Keratinocyte (primary cell): Measurements from ENCODE around the gene SNRPA1. TPM values are rescaled to one million over a fixed set of nuclear protein-coding genes. Genes with fewer than 3 reads are reported as not detected.

Source experiments
- DNase-seq: peaks from one replicate; pipeline ENCODE4 v3.0.0-alpha.2; 2011; ENCODE audit warnings: low read depth, missing footprints, low spot score
- FAIRE-seq: peaks from 2 replicates; lab custom pipeline; 2011; peaks lifted over from hg19 to GRCh38; lab: Jason Lieb, UNC
- H2AFZ ChIP-seq: 2 replicates; pipeline ENCODE4 v1.6.0; 2012; ENCODE audit warnings: low read length, control low read depth, inconsistent platforms; ENCODE audit not compliant: control insufficient read depth
- H3K27ac ChIP-seq: 2 replicates; pipeline ENCODE4 v1.5.1; 2011; ENCODE audit warnings: low read length; ENCODE audit not compliant: control insufficient read depth, insufficient read depth
- H3K27me3 ChIP-seq: 3 replicates; pipeline ENCODE4 v1.6.0; 2011; ENCODE audit warnings: low read length; ENCODE audit not compliant: control insufficient read depth, insufficient read depth; ENCODE audit errors: extremely low read depth
- H3K36me3 ChIP-seq, 2 experiments: 2 replicates in 1 of 2; 3 replicates in 1 of 2; pipeline ENCODE4 v1.5.1; 2011; ENCODE audit warnings: low read length in 2 of 2, mild to moderate bottlenecking in 1 of 2; ENCODE audit not compliant: control insufficient read depth in 2 of 2, insufficient read depth in 2 of 2; ENCODE audit errors: extremely low read depth in 1 of 2
- H3K4me1 ChIP-seq: 3 replicates; pipeline ENCODE4 v1.5.1; 2011; ENCODE audit warnings: low read length; ENCODE audit not compliant: control insufficient read depth, insufficient read depth; ENCODE audit errors: extremely low read depth
- H3K4me2 ChIP-seq: 3 replicates; pipeline ENCODE4 v1.6.0; 2011; ENCODE audit warnings: low read depth, low read length; ENCODE audit not compliant: control insufficient read depth, insufficient read depth; ENCODE audit errors: extremely low read depth
- H3K4me3 ChIP-seq, 3 experiments: fragments of 200-600 bp in 1 of 3; sonication (generic) in 1 of 3; 2 replicates in 2 of 3; 3 replicates in 1 of 3; pipeline ENCODE4 v1.5.1; 2011 to 2016; ENCODE audit warnings: low read length in 3 of 3, mild to moderate bottlenecking in 3 of 3, control low read depth in 2 of 3, inconsistent platforms in 1 of 3, low read depth in 1 of 3, mixed read lengths in 1 of 3, mixed run types in 1 of 3, moderate library complexity in 1 of 3; ENCODE audit not compliant: control insufficient read depth in 2 of 3, insufficient read depth in 2 of 3; ENCODE audit errors: extremely low read depth in 1 of 3
- H3K79me2 ChIP-seq: 2 replicates; pipeline ENCODE4 v1.6.0; 2012; ENCODE audit warnings: low read length; ENCODE audit not compliant: control insufficient read depth, insufficient read depth
- H3K9ac ChIP-seq: 3 replicates; pipeline ENCODE4 v1.6.0; 2011; ENCODE audit warnings: low read length; ENCODE audit not compliant: control insufficient read depth, insufficient read depth; ENCODE audit errors: extremely low read depth
- H3K9me1 ChIP-seq: 3 replicates; pipeline ENCODE4 v1.6.0; 2011; ENCODE audit warnings: low read length; ENCODE audit not compliant: control insufficient read depth, insufficient read depth; ENCODE audit errors: extremely low read depth
- H3K9me3 ChIP-seq: 2 replicates; pipeline ENCODE4 v1.5.1; 2012; ENCODE audit warnings: low read depth, low read length; ENCODE audit not compliant: control insufficient read depth
- H4K20me1 ChIP-seq: 3 replicates; pipeline ENCODE4 v1.6.0; 2011; ENCODE audit warnings: low read length; ENCODE audit not compliant: control insufficient read depth, insufficient read depth; ENCODE audit errors: extremely low read depth
- CTCF ChIP-seq, 3 experiments: IDR thresholded peaks in 1 of 3; conservative IDR thresholded peaks in 1 of 3; optimal IDR thresholded peaks in 1 of 3; 2 replicates in 2 of 3; 3 replicates in 1 of 3; pipeline versions ENCODE3 to v1.5.1; 2011; ENCODE audit warnings: low read length in 3 of 3, mild to moderate bottlenecking in 3 of 3, moderate library complexity in 2 of 3, control low read depth in 1 of 3, inconsistent platforms in 1 of 3; ENCODE audit not compliant: insufficient read depth in 2 of 3; ENCODE audit errors: extremely low read depth in 1 of 3
- EZH2 ChIP-seq: IDR thresholded peaks from one replicate; pipeline ENCODE4 v1.6.1; 2012; ENCODE audit warnings: inconsistent platforms, mild to moderate bottlenecking, low read length, moderate library complexity
- dilution Hi-C: fragments of 300-500 bp; cut with MboI; formaldehyde crosslinking; loops from one replicate; pipeline ENCODE4 v1.7.0; 2020; ENCODE audit warnings: low sequenced_read_pairs; ENCODE audit not compliant: extremely low pct_ligation_motif_present
- polyA plus RNA-seq, 5 experiments: library from polyadenylated mRNA; depleted of rRNA in 3 of 5; stranded (reverse) in 3 of 5; stranded (forward) in 1 of 5; unstranded in 1 of 5; fragments of >200 nt; gene quantifications; 1 replicate in 1 of 5; 2 replicates in 3 of 5; 3 replicates in 1 of 5; pipeline versions ENCODE4 v1.2.1 to v1.2.3, GENCODE V29; 2011 to 2012; ENCODE audit warnings: missing spikeins in 2 of 5, low read depth in 1 of 5, low replicate concordance in 1 of 5

SNRPA1 gene
- polyA plus RNA-seq, 1 donor (not counting 4 experiments of a cell fraction or from before 2014, with no cell fraction given), result 106 TPM

GRCh38 chr15:101316529-101316928 is 21.5 kb upstream of the SNRPA1 start:
- H3K9me3 ChIP-seq, result no peaks in the 10 kb centered on the region
- no peak overlapping the region for H3K4me3 ChIP-seq
- no peaks in the 10 kb centered on the region for H3K36me3 ChIP-seq
- FAIRE-seq, result no peak
- H2AFZ ChIP-seq, result no peak overlapping the region
- dilution Hi-C loops, result no loop called here
- no peak overlapping the region for H3K27ac ChIP-seq
- no peaks in the 10 kb centered on the region for H3K27me3 ChIP-seq
- no peak for TF ChIP-seq CTCF (optimal IDR thresholded peaks at IDR 0.05 in 1 of 3, IDR thresholded peaks at IDR 0.05 in 1 of 3, conservative IDR thresholded peaks at IDR 0.05 in 1 of 3; ENCODE audit: extremely low read depth in 1 of 3, insufficient read depth in 2 of 3, low read length in 3 of 3)
- H3K4me2 ChIP-seq, result no peak overlapping the region
- peaks cover 21% of the 10 kb centered on the region for H3K4me1 ChIP-seq
- no peaks in the 10 kb centered on the region for H3K9me1 ChIP-seq
- no peak for DNase-seq
- no peaks in the 10 kb centered on the region for H4K20me1 ChIP-seq
- H3K9ac ChIP-seq, result no peak overlapping the region
- H3K79me2 ChIP-seq, result no peaks in the 10 kb centered on the region

- no peaks in the 10 kb centered on the region for H4K20me1 ChIP-seq
- H3K36me3 ChIP-seq, result no peaks in the 10 kb centered on the region
- FAIRE-seq, result no peak
These were observed 20.7 kb upstream of the SNRPA1 start for GRCh38 chr15:101315736-101316135.

More at GRCh38 chr15:101315736-101316135, 20.7 kb upstream of the SNRPA1 start:
- no peak overlapping the region for H3K4me2 ChIP-seq
- H2AFZ ChIP-seq, result no peak overlapping the region
- H3K9me1 ChIP-seq, result no peaks in the 10 kb centered on the region
- H3K4me3 ChIP-seq, result no peak overlapping the region
- H3K9ac ChIP-seq, result no peak overlapping the region
- H3K27ac ChIP-seq, result no peak overlapping the region
- H3K27me3 ChIP-seq, result no peaks in the 10 kb centered on the region
- no peak for TF ChIP-seq EZH2
- no peak for TF ChIP-seq CTCF (optimal IDR thresholded peaks at IDR 0.05 in 1 of 3, IDR thresholded peaks at IDR 0.05 in 1 of 3, conservative IDR thresholded peaks at IDR 0.05 in 1 of 3; ENCODE audit: extremely low read depth in 1 of 3, insufficient read depth in 2 of 3, low read length in 3 of 3)
- no peak for DNase-seq
- H3K9me3 ChIP-seq, result no peaks in the 10 kb centered on the region
- no peaks in the 10 kb centered on the region for H3K79me2 ChIP-seq
- dilution Hi-C loops, result no loop called here
- H3K4me1 ChIP-seq, result peaks cover 21% of the 10 kb centered on the region
